ENCODE results near the gene TMEM38B.

Gene TMEM38B

DNA sequence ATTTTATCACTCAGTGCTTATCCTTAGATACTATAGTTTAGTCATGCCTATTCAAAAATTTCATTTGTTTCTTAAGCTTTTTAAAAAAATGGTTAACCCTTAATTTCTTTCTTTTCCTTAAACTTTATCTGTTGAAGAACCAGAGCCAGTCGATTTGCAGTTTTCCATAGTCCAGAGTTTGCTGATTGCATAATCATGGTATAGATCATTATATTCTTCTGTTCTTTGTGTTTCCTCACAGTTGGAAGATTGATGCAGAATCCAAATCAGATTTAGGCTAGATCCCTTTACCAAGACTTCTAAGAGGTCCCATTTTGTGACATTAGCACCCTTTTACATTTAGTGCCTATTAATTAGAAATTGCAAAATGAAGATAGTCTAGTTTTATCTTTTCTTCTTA is 18.0 kb downstream of the TMEM38B start:
- TF ChIP-seq, protein P1, sequence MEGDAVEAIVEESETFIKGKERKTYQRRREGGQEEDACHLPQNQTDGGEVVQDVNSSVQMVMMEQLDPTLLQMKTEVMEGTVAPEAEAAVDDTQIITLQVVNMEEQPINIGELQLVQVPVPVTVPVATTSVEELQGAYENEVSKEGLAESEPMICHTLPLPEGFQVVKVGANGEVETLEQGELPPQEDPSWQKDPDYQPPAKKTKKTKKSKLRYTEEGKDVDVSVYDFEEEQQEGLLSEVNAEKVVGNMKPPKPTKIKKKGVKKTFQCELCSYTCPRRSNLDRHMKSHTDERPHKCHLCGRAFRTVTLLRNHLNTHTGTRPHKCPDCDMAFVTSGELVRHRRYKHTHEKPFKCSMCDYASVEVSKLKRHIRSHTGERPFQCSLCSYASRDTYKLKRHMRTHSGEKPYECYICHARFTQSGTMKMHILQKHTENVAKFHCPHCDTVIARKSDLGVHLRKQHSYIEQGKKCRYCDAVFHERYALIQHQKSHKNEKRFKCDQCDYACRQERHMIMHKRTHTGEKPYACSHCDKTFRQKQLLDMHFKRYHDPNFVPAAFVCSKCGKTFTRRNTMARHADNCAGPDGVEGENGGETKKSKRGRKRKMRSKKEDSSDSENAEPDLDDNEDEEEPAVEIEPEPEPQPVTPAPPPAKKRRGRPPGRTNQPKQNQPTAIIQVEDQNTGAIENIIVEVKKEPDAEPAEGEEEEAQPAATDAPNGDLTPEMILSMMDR (IDR thresholded peaks at IDR 0.05; ENCODE audit: insufficient read depth, low read length) = no peak
- TF ChIP-seq GABPA (IDR thresholded peaks at IDR 0.05; ENCODE audit: low read depth) (no peak), POLR2AphosphoS5 (IDR thresholded peaks at IDR 0.05; ENCODE audit: low read depth) (no peak), SPI1 (IDR thresholded peaks at IDR 0.05; ENCODE audit: borderline replicate concordance, low read depth) (no peak)
- TF ChIP-seq, protein P2, sequence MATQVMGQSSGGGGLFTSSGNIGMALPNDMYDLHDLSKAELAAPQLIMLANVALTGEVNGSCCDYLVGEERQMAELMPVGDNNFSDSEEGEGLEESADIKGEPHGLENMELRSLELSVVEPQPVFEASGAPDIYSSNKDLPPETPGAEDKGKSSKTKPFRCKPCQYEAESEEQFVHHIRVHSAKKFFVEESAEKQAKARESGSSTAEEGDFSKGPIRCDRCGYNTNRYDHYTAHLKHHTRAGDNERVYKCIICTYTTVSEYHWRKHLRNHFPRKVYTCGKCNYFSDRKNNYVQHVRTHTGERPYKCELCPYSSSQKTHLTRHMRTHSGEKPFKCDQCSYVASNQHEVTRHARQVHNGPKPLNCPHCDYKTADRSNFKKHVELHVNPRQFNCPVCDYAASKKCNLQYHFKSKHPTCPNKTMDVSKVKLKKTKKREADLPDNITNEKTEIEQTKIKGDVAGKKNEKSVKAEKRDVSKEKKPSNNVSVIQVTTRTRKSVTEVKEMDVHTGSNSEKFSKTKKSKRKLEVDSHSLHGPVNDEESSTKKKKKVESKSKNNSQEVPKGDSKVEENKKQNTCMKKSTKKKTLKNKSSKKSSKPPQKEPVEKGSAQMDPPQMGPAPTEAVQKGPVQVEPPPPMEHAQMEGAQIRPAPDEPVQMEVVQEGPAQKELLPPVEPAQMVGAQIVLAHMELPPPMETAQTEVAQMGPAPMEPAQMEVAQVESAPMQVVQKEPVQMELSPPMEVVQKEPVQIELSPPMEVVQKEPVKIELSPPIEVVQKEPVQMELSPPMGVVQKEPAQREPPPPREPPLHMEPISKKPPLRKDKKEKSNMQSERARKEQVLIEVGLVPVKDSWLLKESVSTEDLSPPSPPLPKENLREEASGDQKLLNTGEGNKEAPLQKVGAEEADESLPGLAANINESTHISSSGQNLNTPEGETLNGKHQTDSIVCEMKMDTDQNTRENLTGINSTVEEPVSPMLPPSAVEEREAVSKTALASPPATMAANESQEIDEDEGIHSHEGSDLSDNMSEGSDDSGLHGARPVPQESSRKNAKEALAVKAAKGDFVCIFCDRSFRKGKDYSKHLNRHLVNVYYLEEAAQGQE (IDR thresholded peaks at IDR 0.05; ENCODE audit: insufficient replicate concordance, low read depth) = no peak
- H3K27me3 ChIP-seq (ENCODE audit: insufficient read depth, poor library complexity, severe bottlenecking) = no peaks in the 10 kb centered on the region
- DNase-seq (ENCODE audit: low read depth in 1 of 2, low spot score in 1 of 2) = no peak
- H3K4me3 ChIP-seq (replicated peaks; ENCODE audit: insufficient read depth, low read length) = no peak overlapping the region
- no peak overlapping the region for H3K27ac ChIP-seq (replicated peaks)

DNA sequence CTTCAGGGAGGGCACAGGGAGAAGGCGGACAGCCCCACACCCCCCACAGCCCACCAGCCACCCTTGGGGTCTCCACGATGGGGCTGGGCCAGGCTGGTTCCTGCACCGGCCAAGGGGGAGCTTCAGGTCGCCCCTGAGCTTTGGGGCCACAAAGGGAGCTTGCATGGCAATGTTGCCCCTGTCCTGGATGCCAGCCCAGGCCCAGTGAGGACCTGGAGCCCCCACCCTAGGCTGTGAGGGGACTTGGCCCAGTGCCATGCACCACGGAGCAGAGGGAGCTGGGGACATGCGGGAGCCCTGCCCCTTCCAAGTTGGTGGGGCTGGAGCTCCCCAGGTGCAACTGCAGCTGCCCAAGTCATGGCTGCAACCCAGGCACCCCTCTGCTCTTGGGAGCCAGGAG is 18.4 kb downstream of the TMEM38B start:
- TF ChIP-seq, protein P2 (IDR thresholded peaks at IDR 0.05; ENCODE audit: insufficient replicate concordance, low read depth) = no peak
- TF ChIP-seq GABPA (IDR thresholded peaks at IDR 0.05; ENCODE audit: low read depth) (no peak), SPI1 (IDR thresholded peaks at IDR 0.05; ENCODE audit: borderline replicate concordance, low read depth) (no peak), POLR2AphosphoS5 (IDR thresholded peaks at IDR 0.05; ENCODE audit: low read depth) (no peak)
- TF ChIP-seq, protein P1 (IDR thresholded peaks at IDR 0.05; ENCODE audit: insufficient read depth, low read length) = no peak
- H3K27ac ChIP-seq (replicated peaks) = no peak overlapping the region
- no peaks in the 10 kb centered on the region for H3K27me3 ChIP-seq (ENCODE audit: insufficient read depth, poor library complexity, severe bottlenecking)
- no peak for DNase-seq (ENCODE audit: low read depth in 1 of 2, low spot score in 1 of 2)
- H3K4me3 ChIP-seq (replicated peaks; ENCODE audit: insufficient read depth, low read length) = no peak overlapping the region

DNA sequence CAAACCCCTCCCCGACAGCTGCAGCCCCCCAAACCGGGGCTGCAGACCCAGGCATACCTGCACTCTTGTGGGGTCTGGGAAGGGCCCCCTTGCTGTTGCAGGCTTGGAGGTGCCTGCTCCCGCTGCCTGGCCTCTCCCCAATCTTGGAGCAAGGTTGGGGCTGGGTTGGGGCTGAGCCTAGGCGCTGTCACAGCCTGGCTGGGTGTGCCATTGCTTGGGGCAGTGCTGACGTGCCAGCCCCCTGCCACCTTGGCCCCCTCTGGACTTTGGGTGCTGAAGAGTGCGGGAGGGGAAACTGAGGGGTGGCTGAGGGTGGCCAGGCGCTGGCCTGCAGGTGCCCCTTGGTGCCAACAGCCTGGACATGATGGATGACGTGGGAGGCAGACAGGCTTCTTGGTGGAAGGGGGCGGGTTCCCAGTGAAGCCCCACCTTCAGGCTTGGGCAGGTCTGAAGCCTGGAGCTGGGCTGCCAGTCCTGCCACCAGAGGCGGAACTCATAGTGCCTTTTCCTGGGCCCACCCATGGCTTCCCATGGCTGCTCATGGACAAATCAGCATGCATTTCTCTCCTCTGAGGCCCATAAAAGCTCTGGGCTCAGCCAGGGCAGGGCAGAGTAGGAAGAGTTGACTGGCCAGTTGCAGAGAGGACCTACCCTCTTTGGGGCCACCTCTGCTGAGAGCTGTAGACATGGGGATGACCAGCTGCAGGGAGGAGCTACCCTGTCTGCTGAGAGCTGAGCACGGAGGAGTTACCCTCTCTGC is 19.1 kb downstream of the TMEM38B start:
- Histone ChIP-seq H3K27ac (replicated peaks) (no peak overlapping the region), H3K27me3 (ENCODE audit: insufficient read depth, poor library complexity, severe bottlenecking) (no peaks in the 10 kb centered on the region), H3K4me3 (replicated peaks; ENCODE audit: insufficient read depth, low read length) (no peak overlapping the region)
- no peak for TF ChIP-seq GABPA (IDR thresholded peaks at IDR 0.05; ENCODE audit: low read depth)
- TF ChIP-seq SPI1 (IDR thresholded peaks at IDR 0.05; ENCODE audit: borderline replicate concordance, low read depth) = no peak
- TF ChIP-seq, protein P1 (IDR thresholded peaks at IDR 0.05; ENCODE audit: insufficient read depth, low read length) = no peak
- no peak for TF ChIP-seq POLR2AphosphoS5 (IDR thresholded peaks at IDR 0.05; ENCODE audit: low read depth)
- TF ChIP-seq, protein P2 (IDR thresholded peaks at IDR 0.05; ENCODE audit: insufficient replicate concordance, low read depth) = no peak
- no peak for DNase-seq (ENCODE audit: low read depth in 1 of 2, low spot score in 1 of 2)

Data from HL-60 (cell line).